Peyer's patch (tissue), 4 donors: ENCODE measurements around the gene CD33.

ENCODE experiments used
- POLR2A ChIP-seq, 2 donors: fragments of 450-650 bp; IDR thresholded peaks; one replicate each; pipeline ENCODE4 v1.5.1; 2017; ENCODE audit warnings: antibody characterized with exemption in 2 of 2, mild to moderate bottlenecking in 2 of 2, moderate library complexity in 2 of 2
- TF ChIP-seq, protein P1 (sequence below), 6 experiments: fragments of 450-650 bp in 4 of 6; fragments of 200-600 bp in 2 of 6; sonication (generic) in 1 of 6; IDR thresholded peaks; one replicate each; pipeline ENCODE4 v1.5.1; 2017 to 2019; ENCODE audit warnings: antibody characterized with exemption in 6 of 6, mild to moderate bottlenecking in 3 of 6, moderate library complexity in 1 of 6

DNA sequence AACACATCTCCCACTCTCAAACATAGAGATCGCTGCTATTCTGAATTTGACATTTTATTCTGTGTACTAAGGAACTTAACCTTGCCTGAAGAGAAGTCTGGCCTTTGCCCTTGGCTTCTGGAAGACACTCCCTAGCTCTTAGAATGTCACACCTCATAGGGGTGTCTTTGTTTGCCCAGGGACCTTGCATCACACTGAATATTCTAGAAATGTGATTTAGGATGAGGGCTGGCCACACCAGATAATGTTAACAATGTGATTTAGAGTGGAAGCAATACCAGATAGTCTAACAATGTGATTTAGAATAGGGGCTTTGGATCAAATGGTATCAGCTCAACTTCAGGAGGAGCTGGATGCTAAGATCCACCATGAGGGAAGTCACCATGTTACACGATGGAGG, 32.6 kb downstream of the CD33 start:
- no peak for TF ChIP-seq POLR2A (IDR thresholded peaks at IDR 0.05)
- TF ChIP-seq, protein P1, sequence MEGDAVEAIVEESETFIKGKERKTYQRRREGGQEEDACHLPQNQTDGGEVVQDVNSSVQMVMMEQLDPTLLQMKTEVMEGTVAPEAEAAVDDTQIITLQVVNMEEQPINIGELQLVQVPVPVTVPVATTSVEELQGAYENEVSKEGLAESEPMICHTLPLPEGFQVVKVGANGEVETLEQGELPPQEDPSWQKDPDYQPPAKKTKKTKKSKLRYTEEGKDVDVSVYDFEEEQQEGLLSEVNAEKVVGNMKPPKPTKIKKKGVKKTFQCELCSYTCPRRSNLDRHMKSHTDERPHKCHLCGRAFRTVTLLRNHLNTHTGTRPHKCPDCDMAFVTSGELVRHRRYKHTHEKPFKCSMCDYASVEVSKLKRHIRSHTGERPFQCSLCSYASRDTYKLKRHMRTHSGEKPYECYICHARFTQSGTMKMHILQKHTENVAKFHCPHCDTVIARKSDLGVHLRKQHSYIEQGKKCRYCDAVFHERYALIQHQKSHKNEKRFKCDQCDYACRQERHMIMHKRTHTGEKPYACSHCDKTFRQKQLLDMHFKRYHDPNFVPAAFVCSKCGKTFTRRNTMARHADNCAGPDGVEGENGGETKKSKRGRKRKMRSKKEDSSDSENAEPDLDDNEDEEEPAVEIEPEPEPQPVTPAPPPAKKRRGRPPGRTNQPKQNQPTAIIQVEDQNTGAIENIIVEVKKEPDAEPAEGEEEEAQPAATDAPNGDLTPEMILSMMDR (IDR thresholded peaks at IDR 0.05): no peak
